ENCODE measurements around the gene B3GNT8.
A peak's percentile ranks its signal among the peaks of the same experiment; 100 is the strongest.
"Not testable (repeated sequence)": the region's sequence is repeated elsewhere in the genome, so short reads cannot be mapped to it uniquely, and the experiment has no call there.

Gene B3GNT8

GRCh38 chr19:41436674-41436951, 9.4 kb upstream of the B3GNT8 start:
- DNase-seq (ENCODE audit: low spot score): no peak

- DNase-seq (ENCODE audit: low spot score): no peak
These were observed 8.9 kb upstream of the B3GNT8 start for GRCh38 chr19:41435936-41436673.

DNA sequence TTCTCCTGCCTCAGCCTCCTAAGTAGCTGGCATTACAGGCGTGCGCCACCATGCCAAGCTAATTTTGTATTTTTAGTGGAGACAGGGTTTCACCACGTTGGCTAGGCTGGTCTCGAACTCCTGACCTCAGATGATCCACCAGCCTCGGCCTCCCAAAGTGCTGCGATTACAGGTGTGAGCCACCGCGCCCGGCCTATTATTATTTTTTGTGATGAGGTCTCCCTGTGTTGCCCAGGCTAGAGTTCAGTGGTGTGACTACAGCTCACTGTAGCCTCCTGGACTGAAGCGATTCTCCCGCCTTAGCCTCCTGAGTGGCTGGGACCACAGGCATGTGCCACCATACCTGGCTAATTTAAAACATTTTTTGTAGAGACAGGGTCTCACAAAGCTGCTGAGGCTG, 8.2 kb upstream of the B3GNT8 start:
- DNase-seq (ENCODE audit: low spot score): not testable (repeated sequence)

- DNase-seq (ENCODE audit: low spot score): no peak
These were observed 7.3 kb upstream of the B3GNT8 start for GRCh38 chr19:41434450-41434849.

DNA sequence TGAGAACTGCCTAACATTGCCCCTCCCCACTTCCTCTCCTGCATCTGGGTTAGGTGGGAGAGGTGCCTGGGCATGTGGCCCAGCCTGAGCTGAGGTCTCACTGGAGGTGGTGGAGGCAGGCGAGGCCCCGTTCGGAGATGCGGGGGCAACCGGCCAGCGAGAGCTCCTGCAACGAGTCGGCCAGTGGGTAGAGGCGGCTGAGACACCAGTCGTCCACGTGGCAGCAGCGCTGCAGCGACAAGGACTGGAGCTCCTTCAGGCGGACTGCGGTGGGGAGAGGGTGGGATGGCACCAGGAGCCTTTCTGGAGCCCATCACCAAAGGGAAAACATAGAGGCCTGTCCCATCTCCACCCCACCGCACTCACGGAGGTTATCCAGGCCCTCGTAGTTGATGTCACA, 6.0 kb upstream of the B3GNT8 start:
- DNase-seq (ENCODE audit: low spot score): no peak

- peak; percentile 61 for DNase-seq (ENCODE audit: low spot score)
These were observed 4.5 kb upstream of the B3GNT8 start for GRCh38 chr19:41431426-41432386.

- no peak for DNase-seq (ENCODE audit: low spot score)
These were observed 3.7 kb upstream of the B3GNT8 start for GRCh38 chr19:41430922-41431321.

DNA sequence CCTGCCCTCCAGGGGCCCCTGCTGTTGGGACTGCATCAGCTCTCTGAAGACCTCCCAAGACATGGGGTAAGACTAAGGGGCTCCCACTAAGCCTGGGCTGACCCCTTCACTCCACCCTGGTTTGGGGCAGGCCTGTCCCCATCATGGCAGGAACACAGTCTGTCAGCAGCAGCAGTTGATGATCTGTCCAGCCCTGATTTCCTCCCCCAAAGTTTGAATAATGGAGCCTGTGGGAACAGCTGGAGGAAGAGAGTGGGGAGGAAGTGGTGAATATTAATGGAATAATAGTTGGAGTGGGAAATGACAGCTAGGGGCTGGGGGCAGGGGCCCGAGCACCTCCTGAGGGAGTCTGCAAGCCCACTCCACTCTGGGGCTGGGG, 1.3 kb upstream of the B3GNT8 start:
- DNase-seq (ENCODE audit: low spot score): no peak

GRCh38 chr19:41427647-41428480, 690 bp upstream of the B3GNT8 start:
- DNase-seq (ENCODE audit: low spot score): peak; percentile 33

GRCh38 chr19:41426116-41426841, 895 bp downstream of the B3GNT8 start:
- no peak for DNase-seq (ENCODE audit: low spot score)

DNA sequence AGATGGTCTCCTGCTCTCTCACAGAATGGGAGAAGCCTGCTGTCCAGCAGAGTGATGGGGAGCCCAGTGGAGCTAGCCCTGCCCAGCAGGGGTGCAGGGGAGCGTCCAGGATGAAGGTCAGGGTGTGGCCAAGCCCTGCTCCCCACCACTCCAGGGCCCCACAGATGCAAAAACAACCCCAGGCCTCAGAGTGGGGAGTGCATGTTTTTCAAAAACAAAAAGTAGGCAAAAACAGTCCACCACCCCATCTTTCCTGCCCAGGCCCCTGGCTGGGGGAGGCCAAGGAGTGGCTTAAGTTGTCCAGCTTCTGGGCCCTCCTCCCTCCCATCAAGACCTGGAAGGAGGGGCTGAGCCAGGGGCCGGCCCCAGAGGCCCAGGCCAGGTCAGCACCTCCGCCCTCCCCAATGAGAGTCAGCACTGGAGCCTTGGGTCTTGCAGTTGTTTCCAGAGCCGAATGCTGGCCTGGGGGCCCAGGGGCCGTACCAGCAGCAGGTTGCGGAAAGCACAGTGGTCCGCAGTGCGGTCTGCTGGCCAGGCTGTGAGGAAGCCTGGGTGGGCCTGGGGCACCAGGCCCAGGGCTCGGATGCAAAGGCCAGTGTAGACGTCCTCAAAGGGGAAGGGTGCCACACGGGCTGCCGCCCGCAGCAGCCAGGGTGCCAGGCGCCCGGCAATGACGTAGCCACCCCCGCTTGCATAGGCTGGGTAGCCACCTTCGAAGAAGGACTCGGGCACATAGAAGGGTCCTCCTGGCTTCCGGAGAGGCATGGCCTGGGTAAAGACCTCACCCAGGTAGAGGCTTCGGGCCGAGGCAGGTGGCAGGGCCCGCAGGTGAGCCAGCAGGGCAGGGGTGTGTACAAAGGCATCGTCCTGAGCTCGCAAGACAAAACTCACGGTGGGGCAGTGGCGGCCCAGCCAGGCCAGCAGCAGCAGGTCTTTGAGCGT, 1.7 kb downstream of the B3GNT8 start:
- no peak for DNase-seq (ENCODE audit: low spot score)

DNA sequence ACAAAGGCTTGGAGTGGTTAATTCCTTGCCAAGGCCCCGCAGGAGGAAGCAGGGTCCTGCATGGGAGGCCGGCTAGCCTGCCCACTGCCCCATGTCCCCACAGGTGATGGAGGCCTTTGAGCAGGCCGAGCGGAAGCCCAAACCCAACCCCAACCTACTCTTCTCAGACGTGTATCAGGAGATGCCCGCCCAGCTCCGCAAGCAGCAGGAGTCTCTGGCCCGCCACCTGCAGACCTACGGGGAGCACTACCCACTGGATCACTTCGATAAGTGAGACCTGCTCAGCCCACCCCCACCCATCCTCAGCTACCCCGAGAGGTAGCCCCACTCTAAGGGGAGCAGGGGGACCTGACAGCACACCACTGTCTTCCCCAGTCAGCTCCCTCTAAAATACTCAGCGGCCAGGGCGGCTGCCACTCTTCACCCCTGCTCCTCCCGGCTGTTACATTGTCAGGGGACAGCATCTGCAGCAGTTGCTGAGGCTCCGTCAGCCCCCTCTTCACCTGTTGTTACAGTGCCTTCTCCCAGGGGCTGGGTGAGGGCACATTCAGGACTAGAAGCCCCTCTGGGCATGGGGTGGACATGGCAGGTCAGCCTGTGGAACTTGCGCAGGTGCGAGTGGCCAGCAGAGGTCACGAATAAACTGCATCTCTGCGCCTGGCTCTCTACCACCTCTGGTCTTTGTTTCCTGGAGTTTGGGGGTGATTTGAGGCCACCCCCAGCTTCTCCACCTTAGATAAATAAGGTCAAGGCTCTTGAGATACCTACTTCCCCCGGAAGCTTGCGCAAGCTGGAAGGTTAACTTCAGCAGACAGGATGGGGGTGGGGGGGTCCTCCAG, 2.6 kb downstream of the B3GNT8 start:
- no peak for DNase-seq (ENCODE audit: low spot score)

GRCh38 chr19:41422955-41423354, 4.2 kb downstream of the B3GNT8 start:
- DNase-seq (ENCODE audit: low spot score): no peak

- no peak for DNase-seq (ENCODE audit: low spot score)
These were observed 4.7 kb downstream of the B3GNT8 start for GRCh38 chr19:41422456-41422855.

DNA sequence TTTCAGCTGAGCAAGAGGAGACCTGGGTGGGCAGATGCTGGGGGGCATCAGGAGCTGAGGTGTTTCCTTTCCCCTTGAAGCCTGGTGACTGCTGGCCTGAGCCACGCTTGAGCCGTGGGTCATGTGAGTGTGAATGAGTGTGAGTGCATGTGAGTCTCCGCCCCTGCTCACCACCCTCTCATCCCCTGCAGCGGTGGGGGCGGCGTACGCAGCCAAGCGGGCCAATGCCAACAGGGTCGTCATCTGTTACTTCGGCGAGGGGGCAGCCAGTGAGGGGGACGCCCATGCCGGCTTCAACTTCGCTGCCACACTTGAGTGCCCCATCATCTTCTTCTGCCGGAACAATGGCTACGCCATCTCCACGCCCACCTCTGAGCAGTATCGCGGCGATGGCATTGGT, 5.2 kb downstream of the B3GNT8 start:
- DNase-seq (ENCODE audit: low spot score): no peak

GRCh38 chr19:41421314-41421713, 5.9 kb downstream of the B3GNT8 start:
- DNase-seq (ENCODE audit: low spot score): no peak

- DNase-seq (ENCODE audit: low spot score): peak; percentile 65
These were observed 6.9 kb downstream of the B3GNT8 start for GRCh38 chr19:41420101-41420880.

DNA sequence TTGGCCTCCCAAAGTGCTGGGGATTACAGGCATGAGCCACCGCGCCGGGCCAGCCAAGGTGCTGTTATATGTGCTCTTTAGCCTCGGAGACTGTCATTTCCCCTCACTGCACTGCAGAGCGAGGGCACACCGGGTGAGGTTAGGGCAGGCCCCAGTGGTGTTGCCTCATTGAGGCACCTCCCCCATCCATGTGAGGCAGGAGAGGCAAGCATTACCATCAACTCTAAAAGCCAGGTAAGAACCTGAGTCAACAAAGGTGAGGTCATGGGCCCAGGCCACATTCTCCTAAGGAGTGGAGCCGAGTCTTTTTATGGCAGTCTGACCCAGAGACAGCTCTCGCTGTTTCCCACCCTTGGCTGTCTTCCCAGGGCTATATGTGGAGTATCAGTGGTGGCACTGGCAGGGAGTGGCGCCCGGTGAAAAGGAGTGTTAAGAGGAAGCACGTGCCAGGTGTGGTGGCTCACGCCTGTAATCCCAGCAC, 10.9 kb downstream of the B3GNT8 start:
- DNase-seq (ENCODE audit: low spot score): no peak

GRCh38 chr19:41415154-41415571, 12.0 kb downstream of the B3GNT8 start:
- no peak for DNase-seq (ENCODE audit: low spot score)
